ENCODE data around the gene TPT1.

The TPT1 gene

DNA sequence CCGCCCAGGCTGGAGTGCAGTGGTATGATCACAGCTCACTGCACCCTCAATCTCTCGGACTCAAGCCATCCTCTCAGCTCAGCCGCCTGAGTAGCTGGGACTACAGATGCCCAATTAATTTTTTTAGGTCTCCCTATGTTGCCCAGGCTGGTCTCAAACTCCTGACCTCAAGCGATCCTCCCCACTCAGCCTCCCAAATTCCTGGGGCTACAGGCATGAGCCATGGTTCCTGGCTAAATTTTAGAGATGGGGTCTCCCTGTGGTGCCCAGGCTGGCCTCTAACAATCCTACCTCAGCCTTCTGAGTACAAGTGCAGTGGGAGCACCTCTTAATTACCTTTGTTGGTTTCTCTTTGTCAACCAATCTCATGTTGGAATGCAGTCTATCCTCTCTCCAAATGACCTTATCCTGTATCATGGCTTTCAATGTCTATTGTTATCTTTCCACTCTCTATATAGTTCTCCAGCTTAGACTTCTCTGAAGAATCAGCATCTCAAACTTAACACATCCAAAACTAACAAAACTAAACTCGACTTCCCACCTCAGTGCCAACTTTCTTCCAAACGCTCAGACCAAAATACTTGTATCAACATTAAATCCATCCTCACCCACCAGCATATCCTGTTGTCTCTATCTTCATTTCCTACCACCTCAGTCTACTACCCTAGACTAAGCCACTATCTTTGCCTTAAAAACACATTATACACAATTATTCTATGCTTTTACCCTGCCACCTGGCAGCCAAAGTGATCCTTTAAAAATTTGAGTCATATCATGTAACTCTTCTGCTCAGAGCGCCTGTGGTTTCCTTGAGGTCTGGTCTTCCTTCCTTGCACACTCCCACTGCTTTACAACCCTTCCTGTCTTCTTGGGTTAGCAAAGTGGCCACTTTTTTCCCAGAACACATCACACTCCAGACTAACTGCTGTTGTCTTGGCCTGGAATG, 6.7 kb downstream of the TPT1 start:
- no peak for DNase-seq (ENCODE audit: low spot score)

DNA sequence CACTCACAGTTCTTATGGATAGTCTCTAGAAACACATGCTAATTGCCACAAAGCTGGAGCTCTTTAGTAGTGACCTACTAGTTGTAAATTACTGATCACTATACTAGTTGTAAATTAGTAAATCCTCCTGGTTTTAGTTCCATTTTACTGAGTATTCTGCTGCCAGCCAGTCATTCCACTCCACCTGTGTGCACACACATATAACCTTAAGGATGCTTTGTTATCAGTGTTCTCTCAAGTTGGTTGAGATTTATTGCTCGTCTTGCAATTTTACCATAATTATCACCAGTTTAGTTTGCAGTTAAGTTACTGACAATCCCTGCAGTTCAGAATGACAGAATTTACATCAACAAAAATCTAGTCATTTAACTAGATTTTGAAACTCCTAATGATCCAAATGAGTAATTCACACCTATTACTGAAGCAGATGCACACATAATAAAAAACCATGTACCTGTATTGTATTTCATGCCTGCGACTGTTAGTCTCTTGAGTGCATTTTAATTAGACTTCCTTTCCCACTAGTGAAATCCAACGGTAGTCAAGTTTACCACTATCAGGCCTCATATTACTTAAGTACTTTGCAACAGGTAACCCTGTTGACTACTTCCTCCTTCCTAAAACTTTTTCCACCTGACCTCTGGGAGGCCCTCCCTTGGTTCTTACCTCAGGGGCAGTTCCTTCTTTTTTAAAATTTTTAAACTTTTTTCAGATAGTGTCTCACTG, 7.6 kb downstream of the TPT1 start:
- no peak for DNase-seq (ENCODE audit: low spot score)

DNA sequence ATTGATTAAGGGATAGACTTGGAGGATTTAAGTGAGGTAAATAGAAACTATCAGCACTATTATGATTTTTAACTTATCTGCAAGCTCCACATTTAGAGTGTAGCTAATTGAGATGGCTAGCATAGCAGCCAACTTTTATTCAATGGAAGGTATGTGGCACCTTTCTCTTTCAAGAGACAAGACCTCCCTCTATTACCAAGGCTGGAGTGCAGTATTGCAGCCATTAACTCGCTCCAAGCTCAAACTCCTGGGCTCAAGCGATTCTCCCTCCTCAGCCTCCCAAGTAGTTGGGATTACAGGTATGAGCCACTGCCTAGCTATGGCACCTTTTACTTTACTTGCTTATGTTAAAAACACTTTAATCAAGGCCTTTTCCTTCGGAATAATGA, 8.2 kb downstream of the TPT1 start:
- no peak for DNase-seq (ENCODE audit: low spot score)

DNA sequence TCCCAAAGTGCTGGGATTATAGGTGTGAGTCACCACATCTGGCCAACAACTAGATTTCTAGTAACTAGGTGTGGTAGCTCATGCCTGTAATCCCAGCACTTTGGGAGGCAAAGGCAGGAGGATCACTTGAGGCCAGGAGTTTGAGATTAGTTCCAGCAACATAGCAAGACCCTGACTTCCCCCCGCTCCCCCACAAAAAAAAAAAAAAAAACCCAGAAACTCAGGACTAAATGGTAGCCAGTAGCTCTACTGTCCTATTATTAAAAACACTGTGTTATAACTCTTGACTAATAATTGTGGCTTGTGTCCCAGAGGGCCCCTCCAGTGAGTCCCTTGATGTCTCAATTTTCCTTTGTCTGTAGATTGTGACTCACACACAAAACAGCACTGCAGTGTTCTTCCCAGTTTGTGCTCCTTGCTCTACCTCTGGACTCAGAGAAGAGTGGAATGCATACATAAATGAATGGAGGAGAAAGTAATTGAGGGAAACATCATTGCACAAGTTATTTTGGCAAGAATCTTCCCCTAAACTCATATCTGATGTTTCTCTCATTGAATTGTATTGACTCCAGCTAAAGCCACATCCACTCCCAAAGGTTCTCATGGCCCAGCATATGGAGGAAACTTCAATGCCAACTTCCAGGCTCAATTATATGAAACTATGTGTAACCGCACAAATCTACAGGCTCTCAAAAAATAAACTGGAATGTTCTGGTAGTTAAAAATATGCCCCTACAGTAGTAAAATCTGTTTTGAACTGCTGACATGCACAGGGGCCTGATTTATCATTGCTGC, 8.8 kb downstream of the TPT1 start:
- no peak for DNase-seq (ENCODE audit: low spot score)

DNA sequence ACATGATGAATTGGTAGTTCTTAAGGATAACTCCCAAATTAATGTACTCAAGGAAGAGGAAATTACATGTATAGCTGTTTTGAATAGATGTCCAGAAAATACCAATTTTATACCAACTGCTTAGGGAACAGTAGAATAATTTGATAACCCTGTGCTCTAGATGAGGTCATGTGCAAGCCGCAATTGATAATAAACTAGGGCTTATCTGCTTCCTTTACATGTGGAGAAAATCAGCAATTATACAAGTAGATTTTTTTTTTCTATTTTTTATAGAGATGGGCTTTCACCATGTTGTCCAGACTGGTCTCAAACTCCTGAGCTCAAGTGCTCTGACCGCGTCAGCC, 9.3 kb downstream of the TPT1 start:
- DNase-seq (ENCODE audit: low spot score) = no peak

DNA sequence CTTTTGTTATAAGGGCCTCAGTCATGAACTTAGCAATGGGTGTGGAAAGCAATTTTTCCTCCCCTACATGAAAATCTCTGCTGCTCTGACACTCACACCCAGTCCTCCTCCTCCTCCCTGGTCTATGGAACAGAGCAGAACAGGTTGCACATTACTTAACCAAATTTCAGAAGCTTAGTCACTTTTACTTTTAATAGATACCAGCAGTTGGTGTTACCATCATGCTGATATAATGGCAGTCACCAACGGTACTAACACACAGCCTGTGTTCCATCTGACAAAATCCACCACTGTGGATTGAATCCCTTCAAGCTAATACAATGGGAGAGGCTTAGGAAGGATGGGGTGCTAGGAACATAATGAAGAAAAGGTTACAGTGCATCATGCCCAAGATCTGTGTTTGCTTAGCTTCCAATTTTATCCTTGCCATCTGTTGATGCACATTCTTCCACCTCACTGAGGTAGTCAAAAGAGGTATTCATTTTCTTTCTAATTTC, 9.8 kb downstream of the TPT1 start:
- no peak for DNase-seq (ENCODE audit: low spot score)

DNA sequence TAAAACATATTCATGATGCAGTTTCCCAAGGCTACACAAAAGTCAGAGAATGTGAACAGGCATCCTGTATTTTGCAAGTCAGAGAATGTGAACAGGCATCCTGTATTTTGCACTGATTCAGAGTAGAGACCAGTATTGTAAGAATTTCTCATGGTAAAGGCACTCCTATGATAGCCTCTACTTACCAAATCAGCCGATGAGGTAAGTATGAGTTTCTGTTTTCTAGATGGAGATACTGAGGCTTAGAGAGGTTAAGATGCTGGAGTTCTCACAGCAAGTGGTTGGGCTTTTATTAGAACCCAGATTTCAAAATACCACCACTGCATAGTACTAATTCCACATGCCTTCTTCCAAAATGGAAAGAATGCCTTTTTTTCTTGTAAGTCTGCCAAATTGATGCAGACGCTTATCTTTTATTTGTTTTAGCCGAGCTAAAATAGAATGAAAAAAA, 12.3 kb downstream of the TPT1 start:
- no peak for DNase-seq (ENCODE audit: low spot score)

DNA sequence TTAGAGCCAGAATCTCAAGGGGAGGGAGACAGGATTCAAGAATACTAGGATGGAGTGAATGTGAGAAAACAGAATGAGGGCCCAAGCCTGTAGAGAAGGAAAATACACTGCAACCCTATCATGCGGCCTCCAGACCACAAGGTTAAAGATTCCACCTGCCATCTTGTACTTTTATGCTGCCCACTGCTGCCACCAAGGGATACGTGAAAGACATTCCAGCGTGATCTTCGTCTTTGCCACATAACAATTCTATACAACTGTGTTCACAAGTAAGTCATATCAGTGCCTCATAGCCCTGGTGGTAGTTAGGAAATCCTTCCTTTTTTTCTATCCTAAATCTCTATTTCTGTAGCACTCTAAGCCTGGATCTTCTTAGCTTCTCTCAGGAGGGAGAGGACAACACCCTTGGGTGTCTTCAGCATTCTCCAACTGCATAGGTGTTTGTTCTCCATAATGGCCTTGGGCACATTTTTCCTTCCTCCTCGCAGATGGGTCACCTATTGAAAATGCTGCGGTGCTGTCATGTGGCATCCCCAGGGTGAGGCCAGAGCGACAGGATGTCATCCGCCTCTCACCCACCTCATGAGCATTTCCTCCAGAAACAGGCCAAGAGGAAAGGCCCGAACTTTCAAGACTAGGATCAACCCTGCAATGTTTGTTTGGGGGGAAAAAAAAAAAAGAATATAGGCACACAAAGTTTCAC, 13.6 kb downstream of the TPT1 start:
- no peak for DNase-seq (ENCODE audit: low spot score)

DNA sequence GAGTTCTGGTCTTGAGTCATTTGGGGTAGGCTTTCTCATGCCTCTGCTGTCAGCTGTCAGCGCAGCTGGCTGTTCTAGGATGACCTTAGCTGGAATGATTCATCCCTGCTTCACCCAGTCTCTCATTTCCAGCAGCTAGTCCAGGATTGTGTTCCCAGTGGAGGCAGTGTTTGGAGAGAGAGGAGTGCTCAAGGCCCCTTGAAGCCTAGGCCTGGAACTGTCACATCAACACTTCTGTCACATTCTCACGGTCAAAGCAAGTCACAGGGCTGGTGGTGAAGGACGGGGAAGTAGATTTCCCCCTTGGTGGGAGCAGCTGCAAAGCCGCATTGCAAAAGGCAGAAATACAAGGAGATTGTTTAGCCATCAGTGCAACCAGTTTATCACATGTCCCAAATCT, 15.2 kb downstream of the TPT1 start:
- DNase-seq (ENCODE audit: low spot score) = no peak

DNA sequence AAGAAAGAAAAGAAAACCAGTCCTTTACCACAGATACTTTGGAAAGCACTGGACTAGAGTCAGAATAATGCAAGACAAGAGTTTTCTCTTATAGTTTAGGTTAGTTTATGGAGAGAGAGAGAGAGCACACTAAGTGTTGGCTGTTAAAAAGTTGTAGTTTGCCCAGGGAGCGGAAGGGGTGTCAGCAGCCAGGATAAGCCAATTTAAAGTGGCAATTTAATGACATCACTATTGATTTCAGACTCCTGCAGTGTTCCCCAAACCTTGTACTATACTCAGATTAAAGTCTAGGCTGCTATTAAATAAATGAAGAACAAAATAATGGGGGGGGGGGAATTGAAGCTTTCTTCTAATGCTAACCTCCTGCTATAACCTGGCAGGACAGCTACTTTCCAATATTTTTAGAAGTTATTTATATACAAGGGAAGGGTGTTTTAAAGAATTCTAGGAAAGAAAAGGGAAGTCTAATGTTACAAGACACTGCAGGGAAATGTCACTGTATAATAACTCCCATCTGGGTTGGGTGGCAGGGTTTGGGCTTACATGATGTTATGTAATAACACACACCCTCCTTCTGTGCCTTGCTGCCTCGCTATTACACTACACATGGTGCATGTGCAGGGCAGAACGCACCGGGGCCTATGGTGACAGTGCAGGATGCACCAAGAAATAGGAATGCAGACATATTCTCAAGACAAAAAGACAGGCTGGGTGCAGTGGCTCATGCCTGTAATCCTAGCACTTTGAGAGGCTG, 19.9 kb downstream of the TPT1 start:
- no peak for DNase-seq (ENCODE audit: low spot score)

DNA sequence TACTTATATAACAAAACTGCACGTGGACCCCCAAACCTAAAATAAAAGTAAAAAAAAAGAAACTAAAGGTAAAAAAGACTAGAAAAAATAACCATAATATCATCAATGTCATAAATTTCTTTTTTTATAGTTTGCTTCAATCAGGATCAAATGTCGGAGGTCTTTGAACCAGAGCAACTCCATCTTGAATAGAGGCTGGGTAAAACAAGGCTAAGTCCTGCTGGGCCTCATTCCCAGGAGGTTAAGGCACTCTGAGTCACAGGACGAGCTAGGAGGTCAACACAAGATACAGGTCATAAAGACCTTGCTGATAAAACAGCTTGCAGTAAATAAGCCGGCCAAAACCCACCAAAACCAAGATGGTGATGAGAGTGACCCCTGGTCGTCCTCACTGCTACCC, 24.0 kb downstream of the TPT1 start:
- no peak for DNase-seq (ENCODE audit: low spot score)

DNA sequence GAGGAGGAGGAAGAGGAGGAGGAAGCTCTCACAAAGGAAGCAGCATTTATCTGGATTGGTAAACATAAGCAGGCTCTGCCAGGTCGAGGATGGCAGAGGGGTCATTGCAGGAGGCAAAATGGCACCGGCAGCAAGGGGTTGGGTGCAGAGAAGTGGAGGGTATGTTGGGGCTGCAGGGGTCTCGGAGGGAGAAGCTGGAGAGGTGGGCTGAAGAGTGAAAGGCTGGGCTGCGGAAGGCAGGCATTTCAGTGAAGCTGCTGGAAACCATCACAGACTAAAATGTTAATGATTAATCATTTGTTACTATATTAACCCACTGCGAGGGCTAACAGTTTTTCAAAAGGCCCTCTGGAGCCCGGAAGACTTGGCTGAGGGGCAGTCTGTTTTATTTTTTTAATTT, 24.6 kb downstream of the TPT1 start:
- DNase-seq (ENCODE audit: low spot score) = no peak

DNA sequence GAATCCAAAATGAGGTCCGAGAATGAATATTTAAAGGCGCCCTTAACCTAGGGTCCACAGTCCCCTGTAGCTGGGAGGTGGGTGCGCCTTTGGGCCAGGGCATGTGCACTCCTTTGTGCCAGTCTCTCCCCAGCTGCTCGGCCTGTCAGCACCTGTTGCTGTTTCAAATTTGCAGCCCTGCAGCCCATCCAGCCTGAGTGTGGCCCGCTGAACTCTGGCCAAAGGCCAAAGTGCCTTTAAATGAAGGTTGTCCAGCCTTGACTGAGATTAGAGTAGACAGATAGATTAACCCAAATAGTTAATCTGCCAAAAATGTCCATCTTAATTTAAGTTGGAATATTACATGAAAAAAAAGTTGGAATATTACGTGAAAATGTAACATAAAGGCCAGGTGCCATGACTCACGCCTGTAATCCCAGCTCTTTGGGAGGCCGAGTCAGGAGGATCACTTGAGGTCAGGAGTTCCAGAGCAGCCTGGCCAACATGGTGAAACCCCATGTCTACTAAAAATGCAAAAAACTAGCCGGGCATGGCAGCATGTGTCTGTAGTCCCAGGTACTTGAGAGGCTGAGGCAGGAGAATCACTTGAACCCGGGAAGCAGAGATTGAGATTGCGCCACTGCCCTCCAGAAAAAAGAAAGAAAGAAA, 25.3 kb downstream of the TPT1 start:
- no peak for DNase-seq (ENCODE audit: low spot score)

DNA sequence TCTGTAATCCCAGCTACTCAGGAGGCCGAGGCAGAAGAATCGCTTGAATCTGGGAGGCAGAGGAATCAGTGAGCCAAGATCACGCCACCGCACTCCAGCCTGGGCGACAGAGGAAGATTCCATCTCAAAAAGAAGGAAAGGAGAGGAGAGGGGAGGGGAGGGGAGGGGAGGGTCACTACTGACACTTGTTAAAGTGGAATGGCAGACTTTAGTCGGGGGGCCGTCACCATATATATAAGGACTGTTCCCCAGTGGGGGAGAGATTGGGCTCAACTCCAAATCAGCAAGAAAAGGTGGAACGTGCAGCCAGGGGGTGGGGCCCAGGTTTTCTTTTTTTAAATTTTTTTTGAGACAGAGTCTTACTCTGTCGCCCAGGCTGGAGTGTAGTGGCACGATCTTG, 26.2 kb downstream of the TPT1 start:
- no peak for DNase-seq (ENCODE audit: low spot score)

DNA sequence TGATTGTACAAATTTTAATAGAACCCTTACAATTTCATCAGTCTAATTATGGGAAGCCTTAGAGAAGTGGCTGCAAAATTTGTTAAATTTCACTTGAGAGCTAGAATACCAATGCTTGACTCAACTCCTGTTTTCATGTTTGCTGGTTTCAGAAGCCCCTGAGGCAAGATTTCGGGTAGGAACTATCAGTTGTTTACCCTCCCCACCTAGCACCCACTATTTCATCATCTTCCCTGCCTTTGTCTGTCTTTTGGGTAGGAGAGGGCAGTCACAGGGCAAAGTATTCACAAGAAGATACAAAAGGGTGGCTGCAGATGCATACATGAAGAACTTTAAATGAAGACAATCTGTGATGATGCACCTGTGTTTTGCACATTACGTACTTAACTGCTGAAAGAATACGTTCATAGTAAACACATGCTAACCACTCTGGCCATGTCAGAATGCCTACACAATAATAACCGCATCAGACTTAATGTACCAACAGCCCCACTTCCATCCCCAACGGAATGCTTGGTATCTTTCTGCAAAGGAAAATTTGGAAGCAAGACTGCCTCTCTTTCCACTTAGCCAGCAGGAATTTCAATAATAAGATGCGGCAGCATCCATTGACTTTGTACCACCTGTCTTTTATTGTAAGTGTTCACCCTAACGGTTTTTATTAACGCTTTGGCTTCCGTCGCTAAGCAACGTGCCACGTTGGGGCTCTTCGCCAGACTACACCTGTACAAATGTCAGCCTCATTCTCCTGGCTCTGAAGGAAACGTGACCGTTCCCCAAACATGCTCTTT, 30.4 kb downstream of the TPT1 start:
- DNase-seq (ENCODE audit: low spot score) = no peak

DNA sequence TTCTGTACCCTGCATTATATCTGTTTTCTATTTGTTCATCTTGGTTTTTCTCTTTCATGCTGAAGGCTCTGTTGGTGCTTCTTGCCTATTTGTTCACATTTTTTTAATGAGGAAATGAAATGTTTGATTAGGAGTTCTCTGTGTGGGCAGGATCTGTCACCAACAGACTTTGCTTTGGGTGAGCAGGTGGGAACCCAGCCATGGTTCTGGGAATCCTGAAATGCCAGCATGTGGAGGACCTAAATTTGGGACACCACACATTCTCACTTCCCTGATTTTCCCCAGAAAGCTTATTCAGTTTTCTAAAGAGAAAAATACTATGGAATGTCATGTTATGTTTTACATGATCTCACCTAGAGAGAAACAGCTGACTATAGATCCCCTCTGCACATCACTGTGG, 34.0 kb downstream of the TPT1 start:
- no peak for DNase-seq (ENCODE audit: low spot score)

DNA sequence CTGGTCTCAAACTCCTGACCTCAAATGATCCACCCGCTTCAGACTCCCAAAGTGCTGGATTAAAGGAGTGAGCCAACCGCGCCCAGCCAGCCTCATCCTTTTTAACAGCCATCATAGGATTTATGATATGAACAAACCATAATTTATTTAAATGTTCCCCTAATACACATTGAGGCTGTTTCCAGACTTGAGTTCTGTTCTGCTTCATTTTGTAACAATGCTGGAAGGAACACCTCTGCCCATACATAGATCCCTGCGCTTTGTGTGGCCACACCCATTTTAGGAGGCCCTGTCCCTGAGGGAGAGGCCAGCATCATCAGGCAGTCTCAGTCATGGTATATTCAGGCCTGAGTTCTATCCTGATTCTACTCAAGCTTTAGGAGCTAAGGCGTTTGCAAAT, 35.9 kb downstream of the TPT1 start:
- DNase-seq (ENCODE audit: low spot score) = no peak

DNA sequence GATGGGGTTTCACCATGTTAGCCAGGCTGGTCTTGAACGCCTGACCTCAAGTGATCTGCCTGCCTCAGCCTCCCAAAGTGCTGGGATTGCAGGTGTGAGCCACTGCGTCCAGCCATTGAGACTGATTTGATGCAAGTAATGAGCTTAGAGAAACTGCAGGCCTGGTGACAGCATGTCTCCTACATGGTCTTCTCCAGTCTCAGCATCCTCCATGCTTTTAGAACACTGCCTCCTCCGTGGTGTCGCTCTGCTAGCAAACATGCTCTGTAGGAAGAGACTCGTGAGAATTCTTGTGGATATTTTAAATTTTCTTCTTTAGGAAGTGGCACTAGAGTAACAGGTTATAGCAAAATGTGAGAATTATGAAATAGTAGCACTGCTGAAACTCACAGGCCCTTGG, 37.1 kb downstream of the TPT1 start:
- DNase-seq (ENCODE audit: low spot score) = no peak

DNA sequence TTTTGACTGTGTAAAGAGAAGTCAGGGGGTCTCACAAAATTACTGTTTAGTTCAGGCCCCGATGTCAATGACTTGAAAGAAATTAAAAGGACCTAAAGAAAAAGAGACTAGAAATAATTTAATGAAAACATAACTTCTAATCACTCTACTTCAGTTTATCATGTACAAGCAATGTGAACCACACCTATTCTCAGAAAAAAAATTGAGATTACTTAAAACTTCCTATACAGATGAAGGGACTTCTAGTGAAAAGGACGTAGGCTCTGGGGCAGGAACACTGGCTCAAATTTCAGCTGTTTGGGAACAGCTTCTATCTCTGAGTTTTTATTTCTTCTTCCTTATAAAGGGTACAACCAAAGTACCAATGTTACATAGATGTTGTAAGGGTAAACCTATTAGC, 38.0 kb downstream of the TPT1 start:
- DNase-seq (ENCODE audit: low spot score) = no peak

DNA sequence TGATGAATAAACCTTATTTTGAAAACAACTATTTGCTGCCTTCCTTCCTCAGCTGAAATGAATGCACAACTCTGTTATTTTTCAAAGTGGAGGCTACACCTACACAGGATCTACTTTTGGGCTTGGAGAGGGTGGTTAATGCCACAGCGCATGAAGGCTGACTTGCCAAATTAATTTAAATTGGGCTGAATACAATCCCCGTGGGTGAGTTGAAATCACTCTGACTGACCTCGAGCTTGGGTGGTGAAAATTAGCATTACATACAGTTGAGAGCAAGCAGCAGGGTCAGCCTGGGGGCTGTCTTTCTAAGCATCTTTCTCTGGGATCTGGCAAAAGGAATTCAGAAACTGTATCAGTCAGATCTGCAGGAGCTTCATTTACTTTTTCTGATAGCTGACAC, 38.5 kb downstream of the TPT1 start:
- no peak for DNase-seq (ENCODE audit: low spot score)
